Breast epithelium (tissue), 3 donors: ENCODE data around the gene MAPRE2.

Source experiments
- CTCF ChIP-seq, 3 donors: fragments of 450-650 bp; IDR thresholded peaks; one replicate each; pipeline ENCODE4 v1.5.1; 2016 to 2017; ENCODE audit warnings: antibody characterized with exemption in 3 of 3, mild to moderate bottlenecking in 3 of 3, moderate library complexity in 3 of 3
- POLR2AphosphoS5 ChIP-seq, 3 donors: sonication (generic); formaldehyde crosslinking; IDR thresholded peaks; one replicate each; pipeline ENCODE4 v1.6.1; 2017; ENCODE audit warnings: antibody characterized with exemption in 3 of 3

GRCh38 chr18:35028536-35028935 is 12.7 kb upstream of the MAPRE2 start:
- TF ChIP-seq CTCF (IDR thresholded peaks at IDR 0.05): no peak
- no peak for TF ChIP-seq POLR2AphosphoS5 (IDR thresholded peaks at IDR 0.05)
